ENCODE data around the gene DIPK1A. TPM values are rescaled to one million over a fixed set of nuclear protein-coding genes. Genes with fewer than 3 reads are reported as not detected.

Gene DIPK1A
- polyA plus RNA-seq, 1 donor from 2014 or later = 10.0 TPM

- Histone ChIP-seq H3K27me3 (ENCODE audit: insufficient read depth, low read depth, low read length) (no peaks in the 10 kb centered on the region), H3K9ac (ENCODE audit: low read length) (no peak overlapping the region), H3K79me2 (replicated peaks; ENCODE audit: insufficient read depth, low read length) (peaks cover 13% of the 10 kb centered on the region), H3K4me2 (ENCODE audit: low read length) (no peak overlapping the region), H2AFZ (ENCODE audit: low read depth, low read length) (no peak overlapping the region), H3K4me3 (ENCODE audit: low read length) (no peak overlapping the region), H3K36me3 (ENCODE audit: insufficient read depth, low read length) (peaks cover 25% of the 10 kb centered on the region), H3K9me3 (ENCODE audit: low read length) (no peaks in the 10 kb centered on the region), H3K9me2 (ENCODE audit: insufficient read depth, low read length) (no peaks in the 10 kb centered on the region), H3F3A (ENCODE audit: insufficient read depth, low read length, poor library complexity, severe bottlenecking) (no peaks in the 10 kb centered on the region), H3K27ac (ENCODE audit: low read length) (no peak overlapping the region), H4K20me1 (ENCODE audit: insufficient read depth) (peaks cover 12% of the 10 kb centered on the region)
- no peak for TF ChIP-seq MXI1 (conservative IDR thresholded peaks at IDR 0.05; ENCODE audit: poor library complexity, severe bottlenecking)
- no peak for TF ChIP-seq EZH2 (IDR thresholded peaks at IDR 0.05; ENCODE audit: borderline replicate concordance, insufficient read depth, low read length, poor library complexity, severe bottlenecking)
- no peak for TF ChIP-seq TAF1 (IDR thresholded peaks at IDR 0.05; ENCODE audit: low read depth)
- TF ChIP-seq POLR2AphosphoS5 (IDR thresholded peaks at IDR 0.05) = no peak
- no peak for TF ChIP-seq REST (IDR thresholded peaks at IDR 0.05; ENCODE audit: borderline replicate concordance)
- no peak for TF ChIP-seq SMC3 (conservative IDR thresholded peaks at IDR 0.05; ENCODE audit: poor library complexity)
- TF ChIP-seq EP300 (conservative IDR thresholded peaks at IDR 0.05; ENCODE audit: poor library complexity, severe bottlenecking) = no peak
- TF ChIP-seq RAD21 (conservative IDR thresholded peaks at IDR 0.05) = no peak
- no peak for TF ChIP-seq CTCF (IDR thresholded peaks at IDR 0.05; ENCODE audit: poor library complexity, severe bottlenecking)
These were observed 118.2 kb downstream of the DIPK1A start for GRCh38 chr1:92843046-92843423.

- no peak for TF ChIP-seq SMC3 (conservative IDR thresholded peaks at IDR 0.05; ENCODE audit: poor library complexity)
- TF ChIP-seq TAF1 (IDR thresholded peaks at IDR 0.05; ENCODE audit: low read depth) = no peak
- no peak for TF ChIP-seq EP300 (conservative IDR thresholded peaks at IDR 0.05; ENCODE audit: poor library complexity, severe bottlenecking)
- TF ChIP-seq MXI1 (conservative IDR thresholded peaks at IDR 0.05; ENCODE audit: poor library complexity, severe bottlenecking) = no peak
- no peak for TF ChIP-seq EZH2 (IDR thresholded peaks at IDR 0.05; ENCODE audit: borderline replicate concordance, insufficient read depth, low read length, poor library complexity, severe bottlenecking)
- no peak for TF ChIP-seq REST (IDR thresholded peaks at IDR 0.05; ENCODE audit: borderline replicate concordance)
- no peak for TF ChIP-seq RAD21 (conservative IDR thresholded peaks at IDR 0.05)
- no peak for TF ChIP-seq POLR2AphosphoS5 (IDR thresholded peaks at IDR 0.05)
- no peak for TF ChIP-seq CTCF (IDR thresholded peaks at IDR 0.05; ENCODE audit: poor library complexity, severe bottlenecking)
- Histone ChIP-seq H3K79me2 (replicated peaks; ENCODE audit: insufficient read depth, low read length) (peaks cover 20% of the 10 kb centered on the region), H3K9ac (ENCODE audit: low read length) (no peak overlapping the region), H3F3A (ENCODE audit: insufficient read depth, low read length, poor library complexity, severe bottlenecking) (no peaks in the 10 kb centered on the region), H3K27me3 (ENCODE audit: insufficient read depth, low read depth, low read length) (no peaks in the 10 kb centered on the region), H3K9me3 (ENCODE audit: low read length) (no peaks in the 10 kb centered on the region), H3K27ac (ENCODE audit: low read length) (no peak overlapping the region), H3K4me2 (ENCODE audit: low read length) (no peak overlapping the region), H3K4me3 (ENCODE audit: low read length) (no peak overlapping the region), H3K36me3 (ENCODE audit: insufficient read depth, low read length) (peaks cover 25% of the 10 kb centered on the region), H2AFZ (ENCODE audit: low read depth, low read length) (no peak overlapping the region), H4K20me1 (ENCODE audit: insufficient read depth) (peaks cover 15% of the 10 kb centered on the region), H3K9me2 (ENCODE audit: insufficient read depth, low read length) (no peaks in the 10 kb centered on the region)
These were observed 118.9 kb downstream of the DIPK1A start for GRCh38 chr1:92842082-92843045.

All from neural cell (in vitro differentiated cells).